ENCODE results near the gene DNAJB2.
"Not testable (repeated sequence)": the region's sequence is repeated elsewhere in the genome, so short reads cannot be mapped to it uniquely, and the experiment has no call there.

DNA sequence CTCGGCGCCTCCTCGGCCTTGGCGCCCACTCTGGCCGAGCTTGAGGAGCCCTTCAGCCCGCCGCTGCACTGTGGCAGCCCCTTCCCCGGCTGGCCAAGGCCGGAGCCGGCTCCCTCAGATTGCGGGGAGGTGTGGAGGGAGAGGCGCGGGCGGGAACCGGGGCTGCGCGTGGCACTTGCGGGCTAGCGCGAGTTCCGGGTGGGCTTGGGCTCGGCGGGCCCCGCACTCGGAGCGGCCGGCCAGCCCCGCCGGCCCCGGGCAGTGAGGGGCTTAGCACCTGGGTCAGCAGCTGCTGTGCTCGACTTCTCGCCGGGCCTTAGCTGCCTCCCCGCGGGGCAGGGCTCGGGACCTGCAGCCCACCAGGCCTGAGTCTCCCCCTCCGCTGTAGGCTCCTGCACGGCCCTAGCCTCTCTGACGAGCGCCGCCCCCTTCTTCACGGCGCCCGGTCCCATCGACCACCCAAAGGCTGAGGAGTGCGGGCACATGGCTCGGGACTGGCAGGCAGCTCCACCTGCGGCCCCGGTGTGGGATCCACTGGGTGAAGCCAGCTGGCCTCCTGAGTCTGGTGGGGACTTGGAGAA lies 33.6 kb downstream of the DNAJB2 start:
- TF ChIP-seq, protein P1, sequence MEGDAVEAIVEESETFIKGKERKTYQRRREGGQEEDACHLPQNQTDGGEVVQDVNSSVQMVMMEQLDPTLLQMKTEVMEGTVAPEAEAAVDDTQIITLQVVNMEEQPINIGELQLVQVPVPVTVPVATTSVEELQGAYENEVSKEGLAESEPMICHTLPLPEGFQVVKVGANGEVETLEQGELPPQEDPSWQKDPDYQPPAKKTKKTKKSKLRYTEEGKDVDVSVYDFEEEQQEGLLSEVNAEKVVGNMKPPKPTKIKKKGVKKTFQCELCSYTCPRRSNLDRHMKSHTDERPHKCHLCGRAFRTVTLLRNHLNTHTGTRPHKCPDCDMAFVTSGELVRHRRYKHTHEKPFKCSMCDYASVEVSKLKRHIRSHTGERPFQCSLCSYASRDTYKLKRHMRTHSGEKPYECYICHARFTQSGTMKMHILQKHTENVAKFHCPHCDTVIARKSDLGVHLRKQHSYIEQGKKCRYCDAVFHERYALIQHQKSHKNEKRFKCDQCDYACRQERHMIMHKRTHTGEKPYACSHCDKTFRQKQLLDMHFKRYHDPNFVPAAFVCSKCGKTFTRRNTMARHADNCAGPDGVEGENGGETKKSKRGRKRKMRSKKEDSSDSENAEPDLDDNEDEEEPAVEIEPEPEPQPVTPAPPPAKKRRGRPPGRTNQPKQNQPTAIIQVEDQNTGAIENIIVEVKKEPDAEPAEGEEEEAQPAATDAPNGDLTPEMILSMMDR (IDR thresholded peaks at IDR 0.05), result not testable (repeated sequence)
- TF ChIP-seq POLR2AphosphoS5 (IDR thresholded peaks at IDR 0.05), result not testable (repeated sequence)

Measured in sigmoid colon (tissue), 4 donors.